GM18909 (cell line): ENCODE results near the gene RNASE9.
"Not testable (repeated sequence)": the region's sequence is repeated elsewhere in the genome, so short reads cannot be mapped to it uniquely, and the experiment has no call there.

Experiments used
- ATAC-seq: cut with Tn5 transposase; IDR thresholded peaks from one replicate; pipeline ENCODE4 v1.9.1; 2021; ENCODE audit warnings: mild to moderate bottlenecking; ENCODE audit not compliant: unreplicated experiment, poor library complexity

RNASE9 gene

DNA sequence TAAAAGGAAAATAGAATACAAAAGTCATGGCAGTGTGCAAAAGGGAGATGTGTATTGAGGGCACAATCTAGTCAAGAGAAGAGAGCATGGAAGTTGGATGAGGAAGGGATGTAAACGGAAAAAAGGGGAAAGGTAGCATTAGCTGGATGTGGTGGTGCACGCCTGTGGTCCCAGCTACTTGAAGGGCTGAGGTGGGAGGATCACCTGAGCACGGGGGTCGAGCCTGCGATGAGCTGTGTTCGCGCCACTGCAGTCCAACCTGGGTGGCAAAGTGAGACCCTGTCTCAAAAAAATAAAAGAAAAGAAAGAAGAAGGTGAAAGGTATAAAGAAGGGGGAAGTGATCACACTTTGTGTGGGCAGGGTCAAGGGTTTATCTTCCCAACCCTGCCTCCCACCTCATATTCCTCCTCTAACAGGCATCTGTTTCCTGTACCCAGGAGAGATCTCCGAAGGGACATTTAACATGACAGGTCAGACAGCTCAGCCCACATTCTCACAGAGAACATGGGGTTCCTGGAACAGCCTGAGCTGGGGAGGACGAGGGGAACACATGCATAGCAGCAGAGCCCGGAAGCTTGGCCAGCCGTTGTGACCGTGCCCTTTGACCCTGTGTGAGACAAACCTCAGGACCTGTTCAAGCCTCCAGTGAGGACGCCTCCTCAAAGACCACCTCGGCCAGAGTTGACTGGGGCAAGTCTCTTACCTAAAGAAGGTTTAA is 18.1 kb upstream of the RNASE9 start:
- no peak for ATAC-seq

DNA sequence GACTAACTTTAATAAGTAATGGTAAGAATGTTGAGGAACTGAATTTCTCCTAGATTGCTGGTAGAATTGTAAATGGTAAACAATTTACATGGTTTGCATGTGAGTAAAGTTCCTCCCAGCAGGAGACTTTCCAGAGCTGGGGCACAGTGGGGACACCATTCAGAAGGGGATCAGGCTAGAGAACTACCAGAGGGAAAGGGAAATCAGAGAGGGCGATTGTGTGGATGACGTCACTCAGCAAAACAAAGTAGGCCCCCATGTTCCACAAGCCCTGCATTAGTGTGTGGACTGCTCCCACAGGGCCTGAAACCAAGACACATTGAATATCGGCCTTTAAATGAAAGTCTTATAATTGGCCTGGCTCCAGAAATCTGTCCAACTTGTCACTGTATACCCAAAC is 17.5 kb upstream of the RNASE9 start:
- ATAC-seq = no peak

GRCh38 chr14:20572382-20572990 is 11.6 kb upstream of the RNASE9 start:
- ATAC-seq = not testable (repeated sequence)

GRCh38 chr14:20570720-20571119 is 9.9 kb upstream of the RNASE9 start:
- ATAC-seq = not testable (repeated sequence)

- ATAC-seq = not testable (repeated sequence)
Measured at GRCh38 chr14:20569865-20570264, 9.0 kb upstream of the RNASE9 start.

DNA sequence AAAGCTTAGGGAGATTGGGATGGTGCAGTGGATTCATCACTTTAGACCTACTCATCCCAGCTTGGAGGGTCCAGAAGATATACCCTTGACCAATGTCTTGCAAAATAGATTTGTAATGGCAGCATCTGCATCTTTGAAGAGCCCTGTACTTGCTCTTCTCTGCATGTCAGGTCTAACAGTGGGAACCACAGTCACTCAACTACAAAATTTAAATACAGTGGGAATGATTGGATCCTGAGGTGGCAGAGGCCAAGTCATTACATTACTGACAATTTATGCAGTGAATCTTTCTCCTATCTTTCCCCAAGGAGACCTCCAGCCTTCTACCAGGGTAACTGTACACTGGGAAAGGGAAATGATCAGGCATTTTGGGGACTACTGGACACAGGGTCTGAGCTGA is 8.2 kb upstream of the RNASE9 start:
- no peak for ATAC-seq

GRCh38 chr14:20568393-20568792 is 7.5 kb upstream of the RNASE9 start:
- no peak for ATAC-seq

- ATAC-seq = not testable (repeated sequence)
Measured at GRCh38 chr14:20567199-20567598, 6.4 kb upstream of the RNASE9 start.

DNA sequence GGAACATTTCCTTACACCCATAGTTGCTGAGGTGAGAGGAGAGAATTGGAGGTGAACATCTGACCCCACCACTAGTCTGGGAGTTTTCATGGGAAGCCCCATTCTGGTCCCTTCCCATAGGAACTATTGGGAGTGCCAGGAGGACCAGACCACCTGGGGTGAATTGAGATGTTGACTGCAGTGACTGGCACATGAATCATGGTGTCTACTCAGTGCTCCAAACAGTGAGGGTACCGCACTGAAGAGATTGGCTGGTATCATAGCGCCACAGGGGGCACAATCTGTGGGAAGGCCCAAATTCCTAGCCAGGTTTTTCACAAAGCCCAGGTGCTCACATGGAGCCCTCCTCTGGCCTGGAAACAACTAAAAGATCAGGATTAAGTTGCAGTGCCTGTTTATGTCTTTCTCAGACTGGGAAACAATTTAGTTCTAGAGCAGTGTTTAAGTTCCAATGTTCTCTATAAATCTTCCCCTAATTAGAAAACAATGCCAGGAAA is 3.7 kb upstream of the RNASE9 start:
- ATAC-seq = no peak

DNA sequence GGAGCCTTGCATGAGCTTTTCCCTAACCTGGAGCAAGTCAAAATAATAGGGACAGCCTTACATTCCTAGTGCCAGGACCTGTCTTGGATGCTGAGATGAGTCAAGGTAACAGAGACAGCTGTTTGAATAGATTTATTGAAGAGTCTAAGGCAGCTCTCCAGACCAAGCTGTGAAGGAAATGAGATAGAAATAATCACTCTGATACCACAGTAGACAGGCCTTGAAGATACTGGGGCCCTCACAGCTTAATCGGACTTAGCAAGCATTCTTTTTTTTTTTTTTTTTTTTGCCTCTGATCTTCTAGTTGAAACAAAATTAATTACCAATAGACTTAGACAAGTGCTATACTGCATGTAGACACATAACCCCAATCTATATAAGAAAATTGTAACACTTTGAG is 3.1 kb upstream of the RNASE9 start:
- ATAC-seq = no peak

DNA sequence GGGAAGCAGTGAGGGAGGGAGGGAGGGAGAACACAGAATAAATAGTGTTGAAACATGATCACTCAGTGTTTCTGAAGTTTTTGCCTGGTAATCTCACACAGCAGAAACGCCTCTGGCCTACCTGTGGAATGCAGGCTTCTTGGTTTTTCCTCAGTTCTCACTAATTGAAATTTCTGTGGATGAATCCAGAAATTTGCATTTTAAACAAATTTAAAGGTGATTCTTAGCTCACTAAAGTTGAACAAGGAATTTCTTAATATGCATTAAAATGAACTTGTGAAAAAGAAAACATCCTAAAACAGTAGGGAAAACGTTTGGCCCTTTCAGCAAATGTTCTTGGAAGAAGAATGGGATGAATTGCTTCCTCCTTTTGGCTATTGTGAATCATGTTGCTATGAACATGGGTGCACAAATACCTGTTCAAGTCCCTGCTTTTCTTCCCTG is 1.4 kb downstream of the RNASE9 start:
- ATAC-seq = no peak

DNA sequence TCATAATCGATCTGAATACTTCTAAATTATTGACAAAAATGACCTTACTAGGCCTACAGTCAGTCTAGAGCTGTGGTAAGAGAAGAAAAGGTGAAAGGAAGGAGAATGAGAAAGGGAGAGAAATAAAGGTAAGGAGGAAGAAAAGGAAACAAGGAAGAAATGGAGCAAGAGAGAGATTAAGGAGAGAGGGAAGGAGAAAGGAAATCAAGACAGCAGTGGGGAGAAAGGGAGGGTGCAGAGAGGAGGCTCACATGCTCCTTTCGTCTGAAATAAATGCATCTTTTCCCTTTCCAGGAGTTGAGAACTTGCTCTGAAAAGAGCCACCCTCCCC is 3.7 kb downstream of the RNASE9 start:
- no peak for ATAC-seq

GRCh38 chr14:20556500-20557211 is 4.2 kb downstream of the RNASE9 start:
- no peak for ATAC-seq

GRCh38 chr14:20555845-20556244 is 5.0 kb downstream of the RNASE9 start:
- ATAC-seq = no peak

- ATAC-seq = no peak
Measured at GRCh38 chr14:20553024-20553423, 7.8 kb downstream of the RNASE9 start.

- no peak for ATAC-seq
Measured at GRCh38 chr14:20551606-20552005, 9.2 kb downstream of the RNASE9 start.

DNA sequence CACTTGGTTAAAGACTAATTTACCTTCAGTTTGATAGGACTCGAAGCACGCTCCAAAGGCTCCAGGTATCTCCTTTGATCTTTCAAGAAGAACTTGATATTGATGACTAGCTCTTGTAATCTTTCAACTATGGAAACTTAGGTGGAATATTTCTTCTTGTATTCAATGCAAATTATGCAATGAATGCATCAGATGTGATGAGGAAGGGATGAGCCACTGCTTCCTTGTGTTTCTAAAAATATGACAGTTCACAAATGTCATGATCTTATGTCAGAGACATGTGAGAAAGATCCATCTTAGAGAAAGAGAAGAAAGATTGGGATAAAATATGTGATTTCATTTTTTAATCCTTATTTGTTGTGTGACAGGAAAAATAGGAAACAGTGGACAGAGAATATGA is 9.9 kb downstream of the RNASE9 start:
- no peak for ATAC-seq

GRCh38 chr14:20548414-20549158 is 12.3 kb downstream of the RNASE9 start:
- ATAC-seq = no peak

DNA sequence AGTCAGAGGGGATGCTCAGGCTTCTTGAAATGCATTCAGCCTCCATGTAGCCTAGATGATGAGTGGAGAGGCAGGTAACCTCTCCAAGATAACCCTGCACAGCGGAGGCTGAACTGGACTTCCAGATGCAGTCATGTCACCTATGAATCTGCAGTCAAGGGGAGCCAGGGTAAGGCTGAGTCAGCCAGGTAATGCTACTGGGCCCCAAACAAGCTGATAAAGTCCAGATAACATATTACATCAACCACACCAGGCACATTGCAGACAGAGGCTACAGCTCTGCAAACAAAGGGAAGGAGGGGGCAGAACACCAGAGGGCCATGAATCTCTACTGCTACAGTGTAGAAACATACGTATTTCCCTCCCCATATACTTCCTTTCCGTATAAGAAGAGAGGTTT is 14.0 kb downstream of the RNASE9 start:
- ATAC-seq = no peak

- ATAC-seq = no peak
Measured at GRCh38 chr14:20539906-20540305, 20.9 kb downstream of the RNASE9 start.
